Ishikawa (cell line): ENCODE data around the gene ZNF284.
A peak's percentile ranks its signal among the peaks of the same experiment; 100 is the strongest.

Experiments used
- CEBPB ChIP-seq: IDR thresholded peaks from 2 replicates; pipeline ENCODE4 v1.6.1; 2012
- CREB1 ChIP-seq: IDR thresholded peaks from 2 replicates; pipeline ENCODE4 v1.6.1; 2012; ENCODE audit warnings: low read depth
- EP300 ChIP-seq: IDR thresholded peaks from 2 replicates; pipeline ENCODE4 v1.6.1; 2012; ENCODE audit warnings: borderline replicate concordance
- NFIC ChIP-seq: IDR thresholded peaks from 2 replicates; pipeline ENCODE4 v1.6.1; 2012
- RAD21 ChIP-seq: IDR thresholded peaks from 2 replicates; pipeline ENCODE4 v1.6.1; 2012; ENCODE audit warnings: low read depth
- TAF1 ChIP-seq: IDR thresholded peaks from 2 replicates; pipeline ENCODE4 v1.6.1; 2012; ENCODE audit warnings: low read depth, mild to moderate bottlenecking
- TCF12 ChIP-seq: IDR thresholded peaks from 2 replicates; pipeline ENCODE4 v1.6.1; 2012; ENCODE audit warnings: low read depth
- TEAD4 ChIP-seq: IDR thresholded peaks from 2 replicates; pipeline ENCODE4 v1.6.1; 2012
- YY1 ChIP-seq: IDR thresholded peaks from 2 replicates; pipeline ENCODE4 v1.6.1; 2012; ENCODE audit warnings: low read depth
- ZBTB7A ChIP-seq: IDR thresholded peaks from 2 replicates; pipeline ENCODE4 v1.6.1; 2012; ENCODE audit warnings: low read depth
- TF ChIP-seq, protein P1 (sequence below): IDR thresholded peaks from 2 replicates; pipeline ENCODE4 v1.6.1; 2012; ENCODE audit warnings: low read depth, mild to moderate bottlenecking
- TF ChIP-seq, protein P2 (sequence below): IDR thresholded peaks from 2 replicates; pipeline ENCODE4 v1.6.1; 2012

DNA sequence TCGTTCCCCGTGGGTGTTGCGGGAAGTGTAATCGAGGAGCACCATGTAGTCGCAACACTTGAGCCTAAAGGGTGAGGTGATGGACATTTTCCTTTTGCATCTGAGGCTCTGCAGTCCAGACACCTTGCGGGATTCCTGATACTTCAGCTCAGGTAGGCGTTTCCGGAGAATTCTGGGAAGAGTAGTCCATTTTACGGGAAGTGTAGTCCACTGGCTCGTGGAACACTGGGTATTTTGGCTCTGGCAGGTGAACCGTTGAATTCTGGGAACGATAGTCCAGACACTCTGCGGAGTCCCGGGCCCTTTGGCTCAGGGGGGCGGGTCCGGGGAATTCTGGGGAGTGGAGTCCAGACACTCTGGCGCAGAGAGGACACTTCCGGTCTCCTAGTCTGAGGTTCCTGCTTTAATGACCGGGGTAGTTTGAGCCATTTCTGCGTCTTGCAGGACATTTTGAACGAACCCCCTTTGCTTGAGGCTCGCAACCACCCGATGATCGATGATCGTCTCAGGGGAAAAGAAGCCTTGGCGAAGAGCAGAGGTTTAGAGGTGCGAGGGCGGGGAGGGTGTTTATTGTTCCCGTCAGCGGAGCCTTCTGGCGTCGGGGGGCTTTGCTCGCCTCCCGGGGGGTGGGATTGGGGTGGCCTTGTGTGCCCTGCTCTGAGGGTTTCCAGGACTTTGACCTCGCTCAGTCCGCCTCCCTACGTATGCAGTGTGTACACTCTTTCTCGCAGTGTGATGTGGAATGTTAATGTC is 20.1 kb upstream of the ZNF284 start, which contains the start of gene ZNF223:
- TF ChIP-seq EP300 (no peak), TAF1 (0 out of 2 replicates have a peak, but pooled peaks have one; percentile 11), CEBPB (no peak), CREB1 (no peak), YY1 (peak; percentile 69; the same call in 1 of the 2 replicates), ZBTB7A (no peak), RAD21 (no peak), TCF12 (peak; percentile 45), NFIC (peak; percentile 93), TEAD4 (no peak)
- TF ChIP-seq, protein P1, sequence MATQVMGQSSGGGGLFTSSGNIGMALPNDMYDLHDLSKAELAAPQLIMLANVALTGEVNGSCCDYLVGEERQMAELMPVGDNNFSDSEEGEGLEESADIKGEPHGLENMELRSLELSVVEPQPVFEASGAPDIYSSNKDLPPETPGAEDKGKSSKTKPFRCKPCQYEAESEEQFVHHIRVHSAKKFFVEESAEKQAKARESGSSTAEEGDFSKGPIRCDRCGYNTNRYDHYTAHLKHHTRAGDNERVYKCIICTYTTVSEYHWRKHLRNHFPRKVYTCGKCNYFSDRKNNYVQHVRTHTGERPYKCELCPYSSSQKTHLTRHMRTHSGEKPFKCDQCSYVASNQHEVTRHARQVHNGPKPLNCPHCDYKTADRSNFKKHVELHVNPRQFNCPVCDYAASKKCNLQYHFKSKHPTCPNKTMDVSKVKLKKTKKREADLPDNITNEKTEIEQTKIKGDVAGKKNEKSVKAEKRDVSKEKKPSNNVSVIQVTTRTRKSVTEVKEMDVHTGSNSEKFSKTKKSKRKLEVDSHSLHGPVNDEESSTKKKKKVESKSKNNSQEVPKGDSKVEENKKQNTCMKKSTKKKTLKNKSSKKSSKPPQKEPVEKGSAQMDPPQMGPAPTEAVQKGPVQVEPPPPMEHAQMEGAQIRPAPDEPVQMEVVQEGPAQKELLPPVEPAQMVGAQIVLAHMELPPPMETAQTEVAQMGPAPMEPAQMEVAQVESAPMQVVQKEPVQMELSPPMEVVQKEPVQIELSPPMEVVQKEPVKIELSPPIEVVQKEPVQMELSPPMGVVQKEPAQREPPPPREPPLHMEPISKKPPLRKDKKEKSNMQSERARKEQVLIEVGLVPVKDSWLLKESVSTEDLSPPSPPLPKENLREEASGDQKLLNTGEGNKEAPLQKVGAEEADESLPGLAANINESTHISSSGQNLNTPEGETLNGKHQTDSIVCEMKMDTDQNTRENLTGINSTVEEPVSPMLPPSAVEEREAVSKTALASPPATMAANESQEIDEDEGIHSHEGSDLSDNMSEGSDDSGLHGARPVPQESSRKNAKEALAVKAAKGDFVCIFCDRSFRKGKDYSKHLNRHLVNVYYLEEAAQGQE = no peak
- TF ChIP-seq, protein P2, sequence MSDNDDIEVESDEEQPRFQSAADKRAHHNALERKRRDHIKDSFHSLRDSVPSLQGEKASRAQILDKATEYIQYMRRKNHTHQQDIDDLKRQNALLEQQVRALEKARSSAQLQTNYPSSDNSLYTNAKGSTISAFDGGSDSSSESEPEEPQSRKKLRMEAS = peak; percentile 9
